ENCODE data around the gene ARHGEF39.

ARHGEF39 gene

GRCh38 chr9:35674025-35674361, 9.0 kb upstream of the ARHGEF39 start:
- no peak for TF ChIP-seq SPI1 (IDR thresholded peaks at IDR 0.05; ENCODE audit: borderline replicate concordance, low read depth)
- TF ChIP-seq REST (IDR thresholded peaks at IDR 0.05; ENCODE audit: insufficient replicate concordance, low read depth) = no peak
- TF ChIP-seq CTCF (IDR thresholded peaks at IDR 0.05; ENCODE audit: insufficient read depth, low read length) = no peak
- TF ChIP-seq POLR2AphosphoS5 (IDR thresholded peaks at IDR 0.05; ENCODE audit: low read depth) = no peak
- TF ChIP-seq GABPA (IDR thresholded peaks at IDR 0.05; ENCODE audit: low read depth) = no peak
- H3K4me3 ChIP-seq (replicated peaks; ENCODE audit: insufficient read depth, low read length) = no peak overlapping the region

DNA sequence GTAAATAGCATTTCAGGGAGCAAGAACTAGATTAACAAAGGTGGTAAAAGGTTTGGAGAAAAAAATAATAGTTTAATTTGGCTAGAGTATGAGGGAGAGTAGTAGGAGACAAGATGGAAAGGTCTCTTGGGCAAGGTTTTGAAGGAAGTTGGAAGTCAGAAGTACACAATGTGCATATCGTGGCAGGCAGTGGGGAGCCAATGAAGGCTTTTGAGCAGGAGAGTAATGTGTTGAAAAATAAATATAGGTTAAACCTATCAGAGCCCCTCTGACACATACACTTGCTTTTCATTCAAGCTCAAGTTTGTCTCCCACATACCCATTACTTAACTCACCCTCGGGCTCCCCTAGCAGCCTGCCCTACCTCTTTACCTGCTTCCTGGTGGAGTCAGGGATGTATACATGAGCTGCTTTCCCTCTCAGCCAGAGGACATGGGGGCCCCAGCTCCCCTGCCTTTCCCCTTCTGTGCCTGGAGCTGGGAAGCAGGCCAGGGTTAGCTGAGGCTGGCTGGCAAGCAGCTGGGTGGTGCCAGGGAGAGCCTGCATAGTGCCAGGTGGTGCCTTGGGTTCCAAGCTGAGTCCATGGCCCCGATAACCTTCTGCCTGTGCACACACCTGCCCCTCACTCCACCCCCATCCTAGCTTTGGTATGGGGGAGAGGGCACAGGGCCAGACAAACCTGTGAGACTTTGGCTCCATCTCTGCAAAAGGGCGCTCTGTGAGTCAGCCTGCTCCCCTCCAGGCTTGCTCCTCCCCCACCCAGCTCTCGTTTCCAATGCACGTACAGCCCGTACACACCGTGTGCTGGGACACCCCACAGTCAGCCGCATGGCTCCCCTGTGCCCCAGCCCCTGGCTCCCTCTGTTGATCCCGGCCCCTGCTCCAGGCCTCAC, 8.4 kb upstream of the ARHGEF39 start, which contains the start of gene CA9:
Gene CA9, plus strand, starts transcription at position 797 of the 893 bp plus-strand sequence. Its CDS starts 32 bp downstream, at position 829.
- no peak for DNase-seq (ENCODE audit: low read depth in 1 of 2, low spot score in 1 of 2)
- no peak for TF ChIP-seq CTCF (IDR thresholded peaks at IDR 0.05; ENCODE audit: insufficient read depth, low read length)
- TF ChIP-seq REST (IDR thresholded peaks at IDR 0.05; ENCODE audit: insufficient replicate concordance, low read depth) = no peak
- no peak for TF ChIP-seq POLR2AphosphoS5 (IDR thresholded peaks at IDR 0.05; ENCODE audit: low read depth)
- TF ChIP-seq GABPA (IDR thresholded peaks at IDR 0.05; ENCODE audit: low read depth) = no peak
- no peak for TF ChIP-seq SPI1 (IDR thresholded peaks at IDR 0.05; ENCODE audit: borderline replicate concordance, low read depth)
- Histone ChIP-seq H3K27me3 (ENCODE audit: insufficient read depth, poor library complexity, severe bottlenecking) (peaks cover 18% of the 10 kb centered on the region), H3K4me3 (replicated peaks; ENCODE audit: insufficient read depth, low read length) (no peak within 1 kb of the TSS), H3K27ac (replicated peaks) (no peak within 1 kb of the TSS)

More at GRCh38 chr9:35674025-35674361, 9.0 kb upstream of the ARHGEF39 start:
- H3K27me3 ChIP-seq (ENCODE audit: insufficient read depth, poor library complexity, severe bottlenecking) = peaks cover 18% of the 10 kb centered on the region
- H3K27ac ChIP-seq (replicated peaks) = no peak overlapping the region
- no peak for DNase-seq (ENCODE audit: low read depth in 1 of 2, low spot score in 1 of 2)

DNA sequence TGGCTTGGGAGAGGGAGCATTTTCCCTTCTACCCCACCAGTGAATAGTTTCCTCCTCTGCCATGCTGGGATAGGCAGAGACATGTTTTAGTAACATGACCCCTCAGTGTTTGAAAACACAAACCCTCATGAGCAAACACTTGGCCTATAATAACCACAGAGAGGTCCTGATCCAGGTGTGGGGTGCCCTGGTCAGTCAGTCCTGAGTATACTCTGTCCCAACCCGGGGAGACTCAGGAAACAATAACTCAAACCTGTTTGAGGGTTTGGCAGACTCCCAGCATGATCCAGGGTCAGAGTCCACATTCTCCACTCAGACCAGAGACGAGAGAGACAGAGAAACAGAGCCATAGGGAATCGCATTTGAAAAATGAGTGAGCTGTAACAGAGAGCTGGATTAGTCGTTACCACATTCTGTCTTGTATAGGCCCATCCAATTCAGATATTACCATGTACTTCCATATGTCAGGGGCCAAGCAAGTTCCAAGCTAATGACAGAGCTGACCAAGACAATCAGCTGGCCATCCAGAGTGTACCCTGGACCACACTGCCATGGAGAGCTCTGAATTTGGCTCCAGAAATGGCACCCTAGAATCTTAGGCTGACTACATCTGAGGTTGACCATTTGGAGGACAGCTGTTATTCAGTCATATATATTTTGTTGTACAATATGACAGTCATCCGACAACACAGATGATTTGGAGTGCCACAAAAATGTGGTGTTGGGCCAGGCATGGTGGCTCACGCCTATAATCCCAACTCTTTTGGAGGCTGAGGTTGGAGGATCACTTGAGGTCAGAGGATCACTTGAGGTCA, 4.5 kb upstream of the ARHGEF39 start:
- no peak overlapping the region for H3K27ac ChIP-seq (replicated peaks)
- no peak for TF ChIP-seq POLR2AphosphoS5 (IDR thresholded peaks at IDR 0.05; ENCODE audit: low read depth)
- no peak for DNase-seq (ENCODE audit: low read depth in 1 of 2, low spot score in 1 of 2)
- H3K27me3 ChIP-seq (ENCODE audit: insufficient read depth, poor library complexity, severe bottlenecking) = peaks cover 5% of the 10 kb centered on the region
- no peak overlapping the region for H3K4me3 ChIP-seq (replicated peaks; ENCODE audit: insufficient read depth, low read length)

DNA sequence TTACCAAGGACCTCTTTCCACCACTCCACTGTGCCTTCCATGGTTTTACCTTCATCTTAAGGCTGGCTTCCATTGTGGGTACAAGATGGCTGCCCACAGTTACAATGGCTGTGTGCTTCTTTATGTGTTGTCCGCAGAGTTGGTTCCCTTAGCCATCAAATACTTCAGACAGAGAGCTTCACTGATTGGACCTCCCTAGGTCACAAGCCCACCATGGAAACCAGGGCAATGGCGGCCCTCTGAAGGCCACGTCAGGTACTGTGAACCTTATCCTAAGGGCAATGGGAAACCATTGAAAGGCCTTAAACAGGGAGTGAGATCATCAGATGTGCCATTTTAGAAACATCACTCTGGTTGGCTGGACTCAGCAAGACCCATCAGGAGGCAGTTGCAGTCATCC, 2.9 kb upstream of the ARHGEF39 start:
- Histone ChIP-seq H3K27ac (replicated peaks) (no peak overlapping the region), H3K27me3 (ENCODE audit: insufficient read depth, poor library complexity, severe bottlenecking) (no peaks in the 10 kb centered on the region), H3K4me3 (replicated peaks; ENCODE audit: insufficient read depth, low read length) (no peak overlapping the region)
- DNase-seq (ENCODE audit: low read depth in 1 of 2, low spot score in 1 of 2) = no peak
- TF ChIP-seq GABPA (IDR thresholded peaks at IDR 0.05; ENCODE audit: low read depth) = no peak
- TF ChIP-seq SPI1 (IDR thresholded peaks at IDR 0.05; ENCODE audit: borderline replicate concordance, low read depth) = no peak
- TF ChIP-seq POLR2AphosphoS5 (IDR thresholded peaks at IDR 0.05; ENCODE audit: low read depth) = no peak
- no peak for TF ChIP-seq REST (IDR thresholded peaks at IDR 0.05; ENCODE audit: insufficient replicate concordance, low read depth)
- TF ChIP-seq CTCF (IDR thresholded peaks at IDR 0.05; ENCODE audit: insufficient read depth, low read length) = no peak
